ENCODE measurements around the gene ATP6V0C.

ATP6V0C gene

GRCh38 chr16:2486645-2487516 is 26.9 kb upstream of the ATP6V0C start:
- no peak overlapping the region for H3K4me3 ChIP-seq (replicated peaks; ENCODE audit: low read depth, low read length)
- no peak for DNase-seq (ENCODE audit: extremely low read depth, low read depth)
- TF ChIP-seq CTCF (IDR thresholded peaks at IDR 0.05; ENCODE audit: low read depth, low read length, missing control alignments) = no peak

GRCh38 chr16:2487517-2487842 is 26.3 kb upstream of the ATP6V0C start:
- H3K4me3 ChIP-seq (replicated peaks; ENCODE audit: low read depth, low read length) = no peak overlapping the region
- DNase-seq (ENCODE audit: extremely low read depth, low read depth) = no peak
- TF ChIP-seq CTCF (IDR thresholded peaks at IDR 0.05; ENCODE audit: low read depth, low read length, missing control alignments) = no peak

- TF ChIP-seq CTCF (IDR thresholded peaks at IDR 0.05; ENCODE audit: low read depth, low read length, missing control alignments) = no peak
- no peak for DNase-seq (ENCODE audit: extremely low read depth, low read depth)
- H3K4me3 ChIP-seq (replicated peaks; ENCODE audit: low read depth, low read length) = no peak overlapping the region
Observed at GRCh38 chr16:2487903-2488531, 25.7 kb upstream of the ATP6V0C start.

- no peak for DNase-seq (ENCODE audit: extremely low read depth, low read depth)
- TF ChIP-seq CTCF (IDR thresholded peaks at IDR 0.05; ENCODE audit: low read depth, low read length, missing control alignments) = no peak
Observed at GRCh38 chr16:2489581-2489980, 24.2 kb upstream of the ATP6V0C start.

GRCh38 chr16:2490190-2491105 is 23.3 kb upstream of the ATP6V0C start:
- DNase-seq (ENCODE audit: extremely low read depth, low read depth) = no peak
- no peak for TF ChIP-seq CTCF (IDR thresholded peaks at IDR 0.05; ENCODE audit: low read depth, low read length, missing control alignments)
- H3K4me3 ChIP-seq (replicated peaks; ENCODE audit: low read depth, low read length) = no peak overlapping the region

More at GRCh38 chr16:2489581-2489980, 24.2 kb upstream of the ATP6V0C start:
- H3K4me3 ChIP-seq (replicated peaks; ENCODE audit: low read depth, low read length) = no peak overlapping the region

- TF ChIP-seq CTCF (IDR thresholded peaks at IDR 0.05; ENCODE audit: low read depth, low read length, missing control alignments) = no peak
- H3K4me3 ChIP-seq (replicated peaks; ENCODE audit: low read depth, low read length) = no peak overlapping the region
Observed at GRCh38 chr16:2492292-2492691, 21.5 kb upstream of the ATP6V0C start.

More at GRCh38 chr16:2492292-2492691, 21.5 kb upstream of the ATP6V0C start:
- no peak for DNase-seq (ENCODE audit: extremely low read depth, low read depth)

Measured in HFF-Myc (cell line).